ENCODE measurements around the gene CCDC175.

GRCh38 chr14:59510966-59511365 is 65.6 kb downstream of the CCDC175 start:
- TF ChIP-seq CTCF (IDR thresholded peaks at IDR 0.05) (no peak), POLR2A (IDR thresholded peaks at IDR 0.05) (no peak), POLR2AphosphoS5 (IDR thresholded peaks at IDR 0.05; ENCODE audit: insufficient read depth in 1 of 2, low read depth in 1 of 2) (no peak)

All from vagina (tissue), 2 donors.